Epithelial cell of esophagus (primary cell): ENCODE data around the gene HK1.
A peak's percentile ranks its signal among the peaks of the same experiment; 100 is the strongest.

Experiments used
- DNase-seq: peaks from one replicate; pipeline ENCODE4 v3.0.0; 2010; ENCODE audit warnings: low read depth
- H3K4me3 ChIP-seq: 2 replicates; pipeline ENCODE4 v1.5.1; 2011; ENCODE audit warnings: mild to moderate bottlenecking, low read length, control low read depth
- TF ChIP-seq, protein P1 (sequence below): IDR thresholded peaks from 2 replicates; pipeline ENCODE4 v1.5.1; 2011; ENCODE audit warnings: low read depth, mild to moderate bottlenecking, low read length, control low read depth, inconsistent platforms; ENCODE audit not compliant: insufficient read depth; ENCODE audit errors: missing control alignments

Gene HK1

DNA sequence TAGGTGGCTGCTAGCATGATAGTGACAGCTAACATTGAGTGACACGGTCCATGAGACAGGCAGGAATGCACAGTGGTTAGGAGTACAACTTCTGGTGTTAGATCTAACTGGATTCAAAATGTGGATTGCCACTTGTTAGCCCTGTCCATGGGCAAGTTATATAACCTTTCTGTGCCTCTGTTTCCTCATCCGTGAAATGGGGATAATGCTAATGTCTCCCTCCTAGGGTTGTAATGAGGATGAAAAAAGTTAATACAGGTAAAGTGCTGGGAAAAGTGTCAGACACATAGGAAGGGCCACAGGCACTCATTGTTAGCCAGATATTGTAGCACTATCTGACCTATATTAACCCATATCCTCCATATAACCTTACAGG, 96.6 kb downstream of the HK1 start:
- TF ChIP-seq, protein P1, sequence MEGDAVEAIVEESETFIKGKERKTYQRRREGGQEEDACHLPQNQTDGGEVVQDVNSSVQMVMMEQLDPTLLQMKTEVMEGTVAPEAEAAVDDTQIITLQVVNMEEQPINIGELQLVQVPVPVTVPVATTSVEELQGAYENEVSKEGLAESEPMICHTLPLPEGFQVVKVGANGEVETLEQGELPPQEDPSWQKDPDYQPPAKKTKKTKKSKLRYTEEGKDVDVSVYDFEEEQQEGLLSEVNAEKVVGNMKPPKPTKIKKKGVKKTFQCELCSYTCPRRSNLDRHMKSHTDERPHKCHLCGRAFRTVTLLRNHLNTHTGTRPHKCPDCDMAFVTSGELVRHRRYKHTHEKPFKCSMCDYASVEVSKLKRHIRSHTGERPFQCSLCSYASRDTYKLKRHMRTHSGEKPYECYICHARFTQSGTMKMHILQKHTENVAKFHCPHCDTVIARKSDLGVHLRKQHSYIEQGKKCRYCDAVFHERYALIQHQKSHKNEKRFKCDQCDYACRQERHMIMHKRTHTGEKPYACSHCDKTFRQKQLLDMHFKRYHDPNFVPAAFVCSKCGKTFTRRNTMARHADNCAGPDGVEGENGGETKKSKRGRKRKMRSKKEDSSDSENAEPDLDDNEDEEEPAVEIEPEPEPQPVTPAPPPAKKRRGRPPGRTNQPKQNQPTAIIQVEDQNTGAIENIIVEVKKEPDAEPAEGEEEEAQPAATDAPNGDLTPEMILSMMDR = no peak
- DNase-seq = no peak
- H3K4me3 ChIP-seq = no peak overlapping the region

DNA sequence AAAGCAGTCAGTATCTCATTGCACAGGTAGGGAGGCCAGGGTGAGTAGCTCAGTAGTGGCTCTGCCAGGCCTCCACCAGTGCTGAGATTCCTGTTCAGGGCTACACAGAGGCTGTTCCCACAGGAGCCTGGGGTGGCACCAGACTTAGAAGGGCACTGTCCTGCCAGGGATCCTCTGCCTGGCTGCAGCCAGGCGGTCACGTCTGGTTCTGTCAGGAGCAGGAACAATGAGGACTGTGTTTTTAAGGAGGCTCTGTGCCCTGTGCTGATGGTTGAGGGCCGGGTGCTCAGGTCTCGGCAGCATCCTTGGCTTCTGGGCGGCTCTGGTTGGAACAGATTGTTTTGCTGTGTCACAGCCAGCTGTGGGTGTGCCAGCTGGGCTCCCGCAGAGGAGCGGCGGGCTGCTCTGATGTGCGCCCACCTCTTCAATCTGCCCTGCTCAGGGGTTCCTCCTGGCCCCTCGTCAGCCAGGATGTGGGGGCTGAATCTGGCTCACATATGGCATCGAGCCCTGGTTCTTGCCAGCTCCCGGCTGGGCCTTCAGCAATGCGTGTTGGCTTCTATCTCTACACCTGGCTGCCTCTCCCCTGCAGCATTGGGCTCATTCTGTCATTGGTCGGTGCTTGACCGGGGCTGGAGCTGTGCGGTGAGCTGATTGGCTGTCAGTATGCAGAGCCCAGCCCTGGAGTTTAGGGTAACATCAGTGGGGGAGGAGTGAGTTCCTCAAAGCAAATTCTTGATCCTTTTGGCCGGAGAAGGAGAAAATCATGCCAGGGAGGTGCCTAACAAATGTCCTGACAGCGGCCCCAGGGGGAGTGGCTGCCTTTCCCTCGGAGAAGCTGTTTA, 97.2 kb downstream of the HK1 start:
- H3K4me3 ChIP-seq = no peak overlapping the region
- TF ChIP-seq, protein P1 = peak; percentile 21
- peak; percentile 50 for DNase-seq

GRCh38 chr10:69376662-69377061, 98.4 kb downstream of the HK1 start:
- no peak overlapping the region for H3K4me3 ChIP-seq
- TF ChIP-seq, protein P1 = no peak
- no peak for DNase-seq

- H3K4me3 ChIP-seq = no peak overlapping the region
- DNase-seq = no peak
- TF ChIP-seq, protein P1 = no peak
Observed at GRCh38 chr10:69377191-69377590, 98.9 kb downstream of the HK1 start.

DNA sequence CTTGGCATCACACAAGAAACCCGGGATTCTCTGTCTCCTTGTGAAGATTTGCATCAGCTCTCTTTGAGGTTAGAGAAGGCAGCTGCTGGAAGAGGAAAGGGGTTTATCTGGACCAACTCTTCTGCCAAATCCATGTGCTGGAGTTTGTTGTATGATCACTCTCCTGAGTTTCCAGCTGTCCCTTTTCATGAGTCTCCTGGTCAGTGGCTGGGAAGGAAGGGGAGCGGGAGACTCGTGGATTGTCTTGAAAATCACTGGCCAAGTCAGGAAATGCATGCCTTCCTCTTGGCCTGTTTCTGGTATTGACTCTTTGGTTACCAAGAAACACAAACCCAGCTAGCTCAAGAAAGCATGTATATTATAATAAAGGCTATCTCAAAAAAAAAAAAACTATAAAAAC, 99.6 kb downstream of the HK1 start:
- DNase-seq = no peak
- TF ChIP-seq, protein P1 = no peak
- no peak overlapping the region for H3K4me3 ChIP-seq

- no peak overlapping the region for H3K4me3 ChIP-seq
- no peak for DNase-seq
- TF ChIP-seq, protein P1 = no peak
Observed at GRCh38 chr10:69379800-69380199, 101.5 kb downstream of the HK1 start.
